Measurements from ENCODE around the gene SIL1.

GRCh38 chr5:139027150-139027549 is 171.0 kb downstream of the SIL1 start:
- TF ChIP-seq CTCF (conservative IDR thresholded peaks at IDR 0.05) (no peak), EZH2 (IDR thresholded peaks at IDR 0.05; ENCODE audit: low read depth) (no peak)
